CD4-positive, alpha-beta memory T cell (primary cell): ENCODE results near the gene PLPP4. TPM values are rescaled to one million over a fixed set of nuclear protein-coding genes. Genes with fewer than 3 reads are reported as not detected.

Experiments used
- CTCF ChIA-PET: fragments of 350-600 bp; sonication (Branson Sonifier 250); formaldehyde crosslinking; loops from one replicate; lab custom pipeline; 2021; ENCODE audit warnings: inconsistent platforms; ENCODE audit not compliant: partially characterized antibody; lab: Charles Lee
- POLR2A ChIA-PET: fragments of 350-600 bp; sonication (Branson Sonifier 250); formaldehyde crosslinking; loops from one replicate; lab custom pipeline; 2021; ENCODE audit not compliant: partially characterized antibody; lab: Charles Lee
- DNase-seq, 5 donors: peaks; one replicate each; pipeline versions ENCODE4 v3.0.0 to v3.0.0-alpha.2; 2020 to 2022; ENCODE audit warnings: mixed read lengths in 1 of 5
- H3K27ac ChIP-seq: one replicate; pipeline ENCODE4 v1.7.0; 2013; ENCODE audit warnings: low read depth, low read length
- H3K27me3 ChIP-seq: 2 replicates; pipeline ENCODE4 v1.7.0; 2013; ENCODE audit warnings: mild to moderate bottlenecking, low read length, moderate library complexity; ENCODE audit not compliant: insufficient read depth
- H3K36me3 ChIP-seq: 2 replicates; pipeline ENCODE4 v1.7.0; 2013; ENCODE audit warnings: mild to moderate bottlenecking, low read length, moderate library complexity; ENCODE audit not compliant: insufficient read depth
- H3K4me1 ChIP-seq: 2 replicates; pipeline ENCODE4 v1.7.0; 2013; ENCODE audit warnings: mild to moderate bottlenecking, low read length, moderate library complexity; ENCODE audit not compliant: insufficient read depth
- H3K4me3 ChIP-seq, 2 donors: one replicate each; pipeline ENCODE4 v1.7.0; 2013; ENCODE audit warnings: low read length in 2 of 2, mild to moderate bottlenecking in 1 of 2
- H3K9me3 ChIP-seq, 2 donors: one replicate each; pipeline ENCODE4 v1.7.0; 2013; ENCODE audit warnings: low read length in 2 of 2, control low read depth in 1 of 2; ENCODE audit not compliant: control insufficient read depth in 1 of 2
- H3K27ac Mint-ChIP-seq, 7 donors: one replicate each; pipeline ENCODE4 v1.8.0; 2020 to 2021; ENCODE audit warnings: mixed read lengths in 7 of 7, mild to moderate bottlenecking in 6 of 7, inconsistent platforms in 3 of 7, moderate library complexity in 3 of 7
- H3K27me3 Mint-ChIP-seq, 2 donors: one replicate each; pipeline ENCODE4 v1.8.0; 2020 to 2021; ENCODE audit warnings: mixed read lengths in 2 of 2
- H3K36me3 Mint-ChIP-seq, 2 donors: one replicate each; pipeline ENCODE4 v1.8.0; 2020 to 2021; ENCODE audit warnings: mixed read lengths in 2 of 2, inconsistent platforms in 1 of 2, mild to moderate bottlenecking in 1 of 2
- H3K4me1 Mint-ChIP-seq, 4 donors: one replicate each; pipeline ENCODE4 v1.8.0; 2020 to 2021; ENCODE audit warnings: mixed read lengths in 4 of 4, mild to moderate bottlenecking in 1 of 4
- H3K4me3 Mint-ChIP-seq, 8 donors: one replicate each; pipeline ENCODE4 v1.8.0; 2020 to 2021; ENCODE audit warnings: mixed read lengths in 8 of 8, mild to moderate bottlenecking in 7 of 8, moderate library complexity in 6 of 8, inconsistent platforms in 3 of 8
- H3K9me3 Mint-ChIP-seq, 8 donors: one replicate each; pipeline ENCODE4 v1.8.0; 2020 to 2021; ENCODE audit warnings: mixed read lengths in 8 of 8, mild to moderate bottlenecking in 5 of 8, inconsistent platforms in 3 of 8, moderate library complexity in 1 of 8
- intact Hi-C: fragments of 100-400 bp; cut with micrococcal nuclease; formaldehyde crosslinking; loops from one replicate; pipeline ENCODE4 v1.15.1; 2023
- polyA plus RNA-seq, 2 donors: library from polyadenylated mRNA; unstranded; fragments of 300-500 nt; fragmentation: Illumina TruSeq; gene quantifications; one replicate each; pipeline ENCODE4 v1.2.3, GENCODE V29; 2021
- total RNA-seq, 2 experiments: library from RNA; stranded (reverse); gene quantifications; one replicate each; pipeline ENCODE4 v1.2.3, GENCODE V29; 2021

PLPP4 gene
- total and polyA plus RNA-seq, 4 experiments from 2014 or later, result not detected

GRCh38 chr10:120423431-120424197, 33.4 kb upstream of the PLPP4 start:
- H3K9me3 Mint-ChIP-seq, result peaks cover 0 to 5% (median 0%) of the 10 kb centered on the region in 8 donors
- ChIA-PET POLR2A (no interaction called here), CTCF (interaction anchor here (1.5 to 1.6 kb wide), 2 partner anchors 9 to 15 kb away, joined by 4 to 7 read pairs; no protein-coding TSS in a partner anchor)
- H3K4me1 Mint-ChIP-seq, result no peaks in the 10 kb centered on the region
- Histone ChIP-seq H3K27ac (no peak overlapping the region), H3K27me3 (no peaks in the 10 kb centered on the region), H3K9me3 (no peaks in the 10 kb centered on the region), H3K4me3 (no peak overlapping the region), H3K36me3 (no peaks in the 10 kb centered on the region), H3K4me1 (no peaks in the 10 kb centered on the region)
- intact Hi-C loops, result no loop called here
- no peak overlapping the region for H3K27ac Mint-ChIP-seq
- peaks cover 7% of the 10 kb centered on the region in 2 donors for H3K27me3 Mint-ChIP-seq
- no peak overlapping the region for H3K4me3 Mint-ChIP-seq
- H3K36me3 Mint-ChIP-seq, result no peaks in the 10 kb centered on the region
- no peak for DNase-seq

GRCh38 chr10:120424198-120424464, 32.9 kb upstream of the PLPP4 start:
- Mint-ChIP-seq H3K4me1 (no peaks in the 10 kb centered on the region), H3K4me3 (no peak overlapping the region), H3K27me3 (peaks cover 7% of the 10 kb centered on the region in 2 donors), H3K36me3 (no peaks in the 10 kb centered on the region), H3K27ac (no peak overlapping the region), H3K9me3 (peaks cover 0 to 5% (median 0%) of the 10 kb centered on the region in 8 donors)
- no peak for DNase-seq
- no peaks in the 10 kb centered on the region for H3K4me1 ChIP-seq
- H3K4me3 ChIP-seq, result no peak overlapping the region
- no peak overlapping the region for H3K27ac ChIP-seq
- CTCF ChIA-PET, result interaction anchor here (1.5 to 1.6 kb wide), 2 partner anchors 8 to 14 kb away, joined by 4 to 7 read pairs; no protein-coding TSS in a partner anchor
- POLR2A ChIA-PET, result no interaction called here
- no peaks in the 10 kb centered on the region for H3K27me3 ChIP-seq
- H3K36me3 ChIP-seq, result no peaks in the 10 kb centered on the region
- intact Hi-C loops, result no loop called here
- no peaks in the 10 kb centered on the region for H3K9me3 ChIP-seq

DNA sequence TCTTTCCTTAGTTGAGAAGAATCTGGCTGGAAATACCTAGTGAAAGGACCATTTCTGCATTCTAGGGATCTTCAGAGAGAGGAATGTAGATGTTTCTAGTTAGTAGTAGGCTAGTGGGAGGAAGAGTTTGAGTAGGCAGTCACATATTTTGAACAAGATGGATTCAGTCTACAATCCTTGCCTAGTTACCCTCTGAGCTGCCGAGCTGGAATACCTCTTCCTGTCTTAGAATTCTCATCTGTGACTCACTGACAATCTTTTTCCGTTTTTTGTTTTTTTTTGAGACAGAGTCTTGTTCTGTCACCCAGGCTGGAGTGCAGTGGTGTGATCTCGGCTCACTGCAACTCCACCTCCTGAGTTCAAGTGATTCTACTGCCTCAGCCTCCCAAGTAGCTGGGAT, 30.7 kb upstream of the PLPP4 start:
- POLR2A ChIA-PET, result no interaction called here
- intact Hi-C loops, result no loop called here
- no peak overlapping the region for H3K4me3 Mint-ChIP-seq
- no peaks in the 10 kb centered on the region for H3K4me1 Mint-ChIP-seq
- CTCF ChIA-PET, result no interaction called here
- Histone ChIP-seq H3K4me1 (no peaks in the 10 kb centered on the region), H3K27me3 (no peaks in the 10 kb centered on the region), H3K4me3 (no peak overlapping the region), H3K27ac (no peak overlapping the region), H3K36me3 (no peaks in the 10 kb centered on the region), H3K9me3 (no peaks in the 10 kb centered on the region)
- DNase-seq, result no peak
- H3K36me3 Mint-ChIP-seq, result no peaks in the 10 kb centered on the region
- peaks cover 9 to 11% of the 10 kb centered on the region in 2 donors for H3K27me3 Mint-ChIP-seq
- H3K27ac Mint-ChIP-seq, result no peak overlapping the region
- H3K9me3 Mint-ChIP-seq, result peaks cover 0 to 5% (median 0%) of the 10 kb centered on the region in 8 donors

GRCh38 chr10:120428754-120429153, 28.3 kb upstream of the PLPP4 start:
- DNase-seq, result no peak
- H3K27me3 Mint-ChIP-seq, result peaks cover 9 to 13% of the 10 kb centered on the region in 2 donors
- no peak overlapping the region for H3K27ac Mint-ChIP-seq
- Histone ChIP-seq H3K27me3 (no peaks in the 10 kb centered on the region), H3K9me3 (no peaks in the 10 kb centered on the region), H3K36me3 (no peaks in the 10 kb centered on the region), H3K4me3 (no peak overlapping the region), H3K27ac (no peak overlapping the region), H3K4me1 (no peaks in the 10 kb centered on the region)
- no peak overlapping the region for H3K4me3 Mint-ChIP-seq
- CTCF ChIA-PET, result no interaction called here
- H3K9me3 Mint-ChIP-seq, result peaks cover 0 to 5% (median 0%) of the 10 kb centered on the region in 8 donors
- POLR2A ChIA-PET, result no interaction called here
- no peaks in the 10 kb centered on the region for H3K4me1 Mint-ChIP-seq
- no peaks in the 10 kb centered on the region for H3K36me3 Mint-ChIP-seq
- intact Hi-C loops, result no loop called here

- Mint-ChIP-seq H3K27ac (no peak overlapping the region), H3K4me3 (no peak overlapping the region), H3K9me3 (peaks cover 0 to 7% (median 0%) of the 10 kb centered on the region in 8 donors), H3K4me1 (no peaks in the 10 kb centered on the region), H3K36me3 (no peaks in the 10 kb centered on the region), H3K27me3 (peaks cover 9 to 13% of the 10 kb centered on the region in 2 donors)
- Histone ChIP-seq H3K36me3 (no peaks in the 10 kb centered on the region), H3K9me3 (no peaks in the 10 kb centered on the region), H3K4me3 (no peak overlapping the region), H3K4me1 (no peaks in the 10 kb centered on the region), H3K27ac (no peak overlapping the region), H3K27me3 (no peaks in the 10 kb centered on the region)
- POLR2A ChIA-PET, result no interaction called here
- intact Hi-C loops, result no loop called here
- CTCF ChIA-PET, result no interaction called here
- DNase-seq, result no peak
Measured at GRCh38 chr10:120429395-120429794, 27.6 kb upstream of the PLPP4 start.

DNA sequence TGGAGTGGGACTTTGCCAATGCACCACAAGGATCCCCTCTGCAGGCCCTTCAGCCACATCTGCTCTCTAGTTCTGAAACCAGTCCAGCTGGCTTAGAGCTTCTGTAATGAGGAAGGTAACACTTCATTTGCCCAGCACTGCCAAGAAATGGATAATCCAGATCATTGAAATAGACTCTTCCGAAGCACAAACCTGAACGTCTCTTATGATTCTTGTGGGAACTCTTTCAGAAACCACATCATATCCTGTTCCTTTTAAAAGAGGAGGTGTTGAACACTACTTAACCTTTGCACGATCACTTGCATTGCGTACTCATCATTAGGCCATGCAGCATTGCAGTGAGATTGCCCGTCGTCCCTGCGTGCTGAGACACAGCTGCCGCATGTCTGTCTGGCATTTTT, 25.8 kb upstream of the PLPP4 start:
- no peak overlapping the region for H3K27ac Mint-ChIP-seq
- H3K27ac ChIP-seq, result no peak overlapping the region
- intact Hi-C loops, result no loop called here
- CTCF ChIA-PET, result no interaction called here
- H3K36me3 Mint-ChIP-seq, result no peaks in the 10 kb centered on the region
- H3K4me1 ChIP-seq, result no peaks in the 10 kb centered on the region
- H3K9me3 Mint-ChIP-seq, result peaks cover 0 to 8% (median 0%) of the 10 kb centered on the region in 8 donors
- H3K4me3 Mint-ChIP-seq, result no peak overlapping the region
- no peaks in the 10 kb centered on the region for H3K36me3 ChIP-seq
- no peaks in the 10 kb centered on the region for H3K4me1 Mint-ChIP-seq
- no peak overlapping the region for H3K4me3 ChIP-seq
- POLR2A ChIA-PET, result no interaction called here
- DNase-seq, result no peak
- no peaks in the 10 kb centered on the region for H3K27me3 ChIP-seq
- peaks cover 9 to 13% of the 10 kb centered on the region in 2 donors for H3K27me3 Mint-ChIP-seq
- H3K9me3 ChIP-seq, result no peaks in the 10 kb centered on the region

GRCh38 chr10:120432209-120432608, 24.8 kb upstream of the PLPP4 start:
- H3K36me3 Mint-ChIP-seq, result no peaks in the 10 kb centered on the region
- POLR2A ChIA-PET, result no interaction called here

More at GRCh38 chr10:120432209-120432608, 24.8 kb upstream of the PLPP4 start:
- intact Hi-C loops, result no loop called here
- H3K27me3 Mint-ChIP-seq, result peaks cover 9 to 10% of the 10 kb centered on the region in 2 donors
- CTCF ChIA-PET, result interaction anchor here (1.3 kb wide), 1 partner anchor 9 kb away, joined by 7 read pairs; no protein-coding TSS in a partner anchor
- Histone ChIP-seq H3K4me1 (no peaks in the 10 kb centered on the region), H3K27me3 (no peaks in the 10 kb centered on the region), H3K27ac (no peak overlapping the region), H3K36me3 (no peaks in the 10 kb centered on the region), H3K9me3 (no peaks in the 10 kb centered on the region), H3K4me3 (no peak overlapping the region)
- H3K4me1 Mint-ChIP-seq, result no peaks in the 10 kb centered on the region
- DNase-seq, result no peak
- H3K27ac Mint-ChIP-seq, result no peak overlapping the region
- H3K9me3 Mint-ChIP-seq, result peaks cover 0 to 8% (median 0%) of the 10 kb centered on the region in 8 donors
- H3K4me3 Mint-ChIP-seq, result no peak overlapping the region
